H9 (cell line): ENCODE results near the gene PER2. TPM values are rescaled to one million over a fixed set of nuclear protein-coding genes. Genes with fewer than 3 reads are reported as not detected.

Experiments
- DNase-seq: peaks from one replicate; pipeline ENCODE4 v3.0.0-alpha.2; 2017
- H2AFZ ChIP-seq: one replicate; pipeline ENCODE4 v1.6.1; 2013; ENCODE audit warnings: mild to moderate bottlenecking, low read length, control low read depth, moderate library complexity
- H2AK5ac ChIP-seq: 2 replicates; pipeline ENCODE4 v1.6.1; 2013; ENCODE audit warnings: low read length, control low read depth, mixed read lengths; ENCODE audit not compliant: insufficient read length
- H2BK120ac ChIP-seq: one replicate; pipeline ENCODE4 v1.6.1; 2013; ENCODE audit warnings: low read depth, mild to moderate bottlenecking, low read length, control low read depth, inconsistent platforms; ENCODE audit not compliant: poor library complexity, severe bottlenecking
- H2BK12ac ChIP-seq: 2 replicates; pipeline ENCODE4 v1.6.1; 2013; ENCODE audit warnings: low read length, control low read depth, mixed read lengths, low read depth; ENCODE audit not compliant: insufficient read length
- H2BK15ac ChIP-seq: 2 replicates; pipeline ENCODE4 v1.6.1; 2013; ENCODE audit warnings: low read depth, low read length, control low read depth
- H2BK20ac ChIP-seq: one replicate; pipeline ENCODE4 v1.6.1; 2013; ENCODE audit warnings: low read depth, mild to moderate bottlenecking, low read length, control low read depth, inconsistent platforms; ENCODE audit not compliant: poor library complexity, severe bottlenecking
- H2BK5ac ChIP-seq: 2 replicates; pipeline ENCODE4 v1.6.1; 2013; ENCODE audit warnings: low read length, control low read depth, mixed read lengths; ENCODE audit not compliant: insufficient read length
- H3K14ac ChIP-seq: 2 replicates; pipeline ENCODE4 v1.6.1; 2013; ENCODE audit warnings: low read length, control low read depth; ENCODE audit not compliant: insufficient read depth
- H3K18ac ChIP-seq: 2 replicates; pipeline ENCODE4 v1.6.1; 2013; ENCODE audit warnings: low read depth, mild to moderate bottlenecking, mixed read lengths, low read length, control low read depth; ENCODE audit not compliant: insufficient read length
- H3K23ac ChIP-seq: 2 replicates; pipeline ENCODE4 v1.6.1; 2013; ENCODE audit warnings: low read length, control low read depth, mixed read lengths, low read depth; ENCODE audit not compliant: insufficient read length
- H3K23me2 ChIP-seq: 2 replicates; pipeline ENCODE4 v1.6.1; 2013; ENCODE audit warnings: low read depth, mild to moderate bottlenecking, mixed read lengths, low read length, control low read depth; ENCODE audit not compliant: insufficient read length, poor library complexity, severe bottlenecking
- H3K27ac ChIP-seq: 2 replicates; pipeline ENCODE4 v1.5.1; 2013; ENCODE audit warnings: low read length, control low read depth, mixed read lengths, low read depth; ENCODE audit not compliant: insufficient read length
- H3K27me3 ChIP-seq: 2 replicates; pipeline ENCODE4 v1.6.1; 2013; ENCODE audit warnings: low read length, control low read depth, inconsistent platforms; ENCODE audit not compliant: insufficient read depth
- H3K4ac ChIP-seq: 2 replicates; pipeline ENCODE4 v1.6.1; 2013; ENCODE audit warnings: low read depth, mild to moderate bottlenecking, control low read depth, inconsistent platforms, low read length, moderate library complexity
- H3K4me1 ChIP-seq: 2 replicates; pipeline ENCODE4 v1.6.1; 2013; ENCODE audit warnings: low read length, control low read depth, inconsistent platforms; ENCODE audit not compliant: insufficient read depth
- H3K4me2 ChIP-seq: 2 replicates; pipeline ENCODE4 v1.6.1; 2013; ENCODE audit warnings: low read length, control low read depth, mixed read lengths; ENCODE audit not compliant: insufficient read length, insufficient read depth
- H3K56ac ChIP-seq: 2 replicates; pipeline ENCODE4 v1.6.1; 2013; ENCODE audit warnings: low read depth, mild to moderate bottlenecking, mixed read lengths, low read length, control low read depth; ENCODE audit not compliant: insufficient read length
- H3K79me1 ChIP-seq: 2 replicates; pipeline ENCODE4 v1.6.1; 2013; ENCODE audit warnings: low read depth, mild to moderate bottlenecking, moderate library complexity, low read length, control low read depth, inconsistent platforms; ENCODE audit not compliant: insufficient read depth, poor library complexity, severe bottlenecking
- H3K79me2 ChIP-seq: 2 replicates; pipeline ENCODE4 v1.6.1; 2013; ENCODE audit warnings: low read length, control low read depth, inconsistent platforms; ENCODE audit not compliant: insufficient read depth
- H3K9ac ChIP-seq: 2 replicates; pipeline ENCODE4 v1.6.1; 2013; ENCODE audit warnings: low read length, control low read depth, mixed read lengths; ENCODE audit not compliant: insufficient read length; ENCODE audit errors: extremely low read depth
- H3K9me3 ChIP-seq: one replicate; pipeline ENCODE4 v1.6.1; 2013; ENCODE audit warnings: low read depth, low read length, inconsistent platforms; ENCODE audit not compliant: control insufficient read depth
- H3T11ph ChIP-seq: one replicate; pipeline ENCODE4 v1.6.1; 2013; ENCODE audit warnings: mild to moderate bottlenecking, low read length, control low read depth, inconsistent platforms
- H4K20me1 ChIP-seq: one replicate; pipeline ENCODE4 v1.6.1; 2013; ENCODE audit not compliant: control insufficient read depth, insufficient read length, insufficient read depth
- H4K5ac ChIP-seq: 2 replicates; pipeline ENCODE4 v1.6.1; 2013; ENCODE audit warnings: low read depth, mild to moderate bottlenecking, mixed read lengths, low read length, control low read depth; ENCODE audit not compliant: insufficient read length
- H4K8ac ChIP-seq: replicated peaks from 2 replicates; pipeline ENCODE4 v1.6.1; 2013; ENCODE audit warnings: low read length, control low read depth, mixed read lengths, low read depth; ENCODE audit not compliant: insufficient read length
- H4K91ac ChIP-seq: 2 replicates; pipeline ENCODE4 v1.6.1; 2013; ENCODE audit warnings: low read depth, mild to moderate bottlenecking, moderate library complexity, mixed read lengths, low read length, control low read depth; ENCODE audit not compliant: insufficient read length
- H3K27ac Mint-ChIP-seq, 3 experiments: 2 replicates in 2 of 3; 3 replicates in 1 of 3; pipeline ENCODE4 v1.8.0; 2020 to 2021; ENCODE audit warnings: mixed read lengths in 3 of 3, mild to moderate bottlenecking in 1 of 3, moderate library complexity in 1 of 3
- H3K27me3 Mint-ChIP-seq: 2 replicates; pipeline ENCODE4 v1.8.0; 2021; ENCODE audit warnings: low read depth, mild to moderate bottlenecking, moderate library complexity, mixed read lengths
- H3K36me3 Mint-ChIP-seq, 3 experiments: 2 replicates in 2 of 3; 3 replicates in 1 of 3; pipeline ENCODE4 v1.8.0; 2020 to 2021; ENCODE audit warnings: low read depth in 3 of 3, mixed read lengths in 3 of 3; ENCODE audit not compliant: insufficient read depth in 1 of 3
- H3K4me1 Mint-ChIP-seq, 2 experiments: 2 replicates each; pipeline ENCODE4 v1.8.0; 2020; ENCODE audit warnings: mixed read lengths in 2 of 2
- H3K4me3 Mint-ChIP-seq, 2 experiments: 2 replicates in 1 of 2; 3 replicates in 1 of 2; pipeline ENCODE4 v1.8.0; 2020 to 2021; ENCODE audit warnings: mild to moderate bottlenecking in 2 of 2, mixed read lengths in 2 of 2, moderate library complexity in 1 of 2
- H3K9me3 Mint-ChIP-seq, 2 experiments: 2 replicates in 1 of 2; 3 replicates in 1 of 2; pipeline ENCODE4 v1.8.0; 2020; ENCODE audit warnings: mild to moderate bottlenecking in 2 of 2, mixed read lengths in 2 of 2, moderate library complexity in 1 of 2
- CTCF ChIP-seq: fragments of 200-600 bp; sonication (generic); conservative IDR thresholded peaks from 3 replicates; pipeline ENCODE4 v1.8.0; 2021; ENCODE audit warnings: antibody characterized with exemption, mild to moderate bottlenecking
- WGBS: extraction: QIAGEN DNeasy Blood & Tissue Kit; methylation state at CpG from one replicate; pipeline ENCODE4 v1.1.7; 2013; ENCODE audit warnings: missing lambda C conversion rate, low lambda C conversion rate, mixed read lengths; ENCODE audit not compliant: insufficient read length; ENCODE audit errors: extremely low coverage; 5-methylcytosine and 5-hydroxymethylcytosine counted together
- total RNA-seq: library from RNA; stranded (reverse); gene quantifications from 2 replicates; pipeline ENCODE4 v1.2.1, GENCODE V29; 2021

PER2 gene
- total RNA-seq, 1 experiment from 2014 or later: 12.9 TPM

GRCh38 chr2:238225121-238225520 is 63.3 kb downstream of the PER2 start:
- H3K27ac ChIP-seq: no peak overlapping the region
- no peak overlapping the region for H2BK5ac ChIP-seq
- H3K79me2 ChIP-seq: no peaks in the 10 kb centered on the region
- no peak overlapping the region for H3K27ac Mint-ChIP-seq
- no peak overlapping the region for H3K4me2 ChIP-seq
- H2BK20ac ChIP-seq: no peak overlapping the region
- peaks cover 24% of the 10 kb centered on the region for H3K27me3 Mint-ChIP-seq
- no peak overlapping the region for H3K9ac ChIP-seq
- H4K8ac ChIP-seq: no peak overlapping the region
- peaks cover 9% of the 10 kb centered on the region in 2 experiments for H3K4me1 Mint-ChIP-seq
- no peak overlapping the region for H3K23ac ChIP-seq
- no peak overlapping the region for H3K56ac ChIP-seq
- H2AFZ ChIP-seq: no peak overlapping the region
- H3T11ph ChIP-seq: no peak overlapping the region
- H4K20me1 ChIP-seq: no peaks in the 10 kb centered on the region
- no peaks in the 10 kb centered on the region for H3K23me2 ChIP-seq
- WGBS: no CpG with 5 or more reads among the region's 13 CpGs
- no peak overlapping the region for H2BK15ac ChIP-seq
- H2AK5ac ChIP-seq: no peak overlapping the region
- no peak overlapping the region for H3K4me3 Mint-ChIP-seq
- H3K9me3 Mint-ChIP-seq: no peaks in the 10 kb centered on the region
- H3K18ac ChIP-seq: no peak overlapping the region
- no peak for TF ChIP-seq CTCF
- H4K91ac ChIP-seq: no peak overlapping the region
- no peaks in the 10 kb centered on the region; the same call in 1 of the 2 replicates for H3K27me3 ChIP-seq
- H3K14ac ChIP-seq: no peak overlapping the region
- H3K36me3 Mint-ChIP-seq: peaks cover 0 to 2% (median 0%) of the 10 kb centered on the region in 3 experiments; a peak in 1 of 7 replicates
- H3K4me1 ChIP-seq: no peaks in the 10 kb centered on the region
- H3K79me1 ChIP-seq: no peaks in the 10 kb centered on the region
- no peak overlapping the region for H3K4ac ChIP-seq
- no peak for DNase-seq
- H3K9me3 ChIP-seq: no peaks in the 10 kb centered on the region
- H4K5ac ChIP-seq: no peak overlapping the region
- H2BK12ac ChIP-seq: no peak overlapping the region
- no peak overlapping the region for H2BK120ac ChIP-seq
